HepG2 (cell line): ENCODE measurements around the gene M1AP. TPM values are rescaled to one million over a fixed set of nuclear protein-coding genes. Genes with fewer than 3 reads are reported as not detected.

ENCODE experiments used
- ATAC-seq: fragments of 200-7000 bp; cut with Tn5 transposase; 3 replicates; pipeline ENCODE4 v1.9.1; 2020; ENCODE audit warnings: mild to moderate bottlenecking, moderate library complexity
- BruUV-seq: library from RNA; stranded (reverse); fragments of 400-500 nt; replicated peaks from 2 replicates; lab custom pipeline; 2021; lab: Mats Ljungman, UMichigan
- CTCF ChIA-PET: fragments of 300-600 bp; formaldehyde crosslinking; extraction: SDS; loops from one replicate; lab custom pipeline; 2021; ENCODE audit warnings: low total read pairs, inconsistent platforms, low intra/inter-chr PET ratio; lab: Yijun Ruan, JAX
- POLR2A ChIA-PET: fragments of 350-600 bp; sonication (Branson Sonifier 250); formaldehyde crosslinking; loops from one replicate; lab custom pipeline; 2020; ENCODE audit warnings: antibody characterized with exemption, inconsistent platforms; lab: Yijun Ruan, JAX
- DNase-seq: peaks from one replicate; pipeline ENCODE4 v3.0.0-alpha.2; 2015; ENCODE audit warnings: low spot score
- FAIRE-seq: peaks from 3 replicates; lab custom pipeline; 2011; peaks lifted over from hg19 to GRCh38; lab: Jason Lieb, UNC
- H2AFZ ChIP-seq: one replicate; pipeline ENCODE4 v1.6.1; 2011; ENCODE audit warnings: low read length, inconsistent platforms
- H3K27ac ChIP-seq: fragments of 300-600 bp; 3 replicates; pipeline ENCODE4 v1.8.0; 2011; ENCODE audit warnings: mixed run types, mild to moderate bottlenecking, mixed read lengths, low read length, inconsistent platforms; ENCODE audit not compliant: insufficient read depth; ENCODE audit errors: extremely low read length
- H3K27me3 ChIP-seq, 2 experiments: fragments of 200-600 bp in 1 of 2; 2 replicates in 1 of 2; 3 replicates in 1 of 2; pipeline versions ENCODE4 v1.6.0 to v1.8.0; 2011; ENCODE audit warnings: low read length in 2 of 2, mild to moderate bottlenecking in 2 of 2, moderate library complexity in 2 of 2, inconsistent platforms in 1 of 2; ENCODE audit not compliant: insufficient read depth in 2 of 2, control insufficient read depth in 1 of 2
- H3K36me3 ChIP-seq, 2 experiments: fragments of 200-600 bp in 1 of 2; replicated peaks in 1 of 2; 2 replicates in 1 of 2; 3 replicates in 1 of 2; pipeline versions ENCODE4 v1.5.1 to v1.8.0; 2011; ENCODE audit warnings: low read length in 2 of 2, inconsistent platforms in 1 of 2; ENCODE audit not compliant: insufficient read depth in 2 of 2, control insufficient read depth in 1 of 2
- H3K4me1 ChIP-seq: 2 replicates; pipeline ENCODE4 v1.5.1; 2012; ENCODE audit warnings: low read length, inconsistent platforms; ENCODE audit not compliant: insufficient read depth
- H3K4me2 ChIP-seq: 2 replicates; pipeline ENCODE4 v1.6.0; 2011; ENCODE audit warnings: low read depth, low read length, inconsistent platforms
- H3K4me3 ChIP-seq, 3 experiments: fragments of 200-600 bp in 1 of 3; sonication (generic), shearing (Covaris generic) in 1 of 3; replicated peaks in 1 of 3; 2 replicates each; pipeline ENCODE4 v1.5.1; 2011 to 2016; ENCODE audit warnings: low read length in 3 of 3, inconsistent platforms in 2 of 3, low read depth in 2 of 3, mild to moderate bottlenecking in 2 of 3, control low read depth in 1 of 3, mixed read lengths in 1 of 3; ENCODE audit not compliant: insufficient read depth in 1 of 3
- H3K79me2 ChIP-seq: one replicate; pipeline ENCODE4 v1.6.1; 2011; ENCODE audit warnings: low read length, inconsistent platforms; ENCODE audit not compliant: insufficient read depth
- H3K9ac ChIP-seq: 2 replicates; pipeline ENCODE4 v1.6.0; 2011; ENCODE audit warnings: mild to moderate bottlenecking, low read depth, low read length, inconsistent platforms; ENCODE audit not compliant: insufficient read depth
- H3K9me3 ChIP-seq: 2 replicates; pipeline ENCODE4 v1.5.1; 2012; ENCODE audit warnings: mild to moderate bottlenecking, low read length
- H4K20me1 ChIP-seq: 2 replicates; pipeline ENCODE4 v1.6.0; 2011; ENCODE audit warnings: inconsistent platforms, mild to moderate bottlenecking, low read length, moderate library complexity; ENCODE audit not compliant: insufficient read depth
- ATF7 ChIP-seq, 2 experiments: fragments of 450-650 bp in 1 of 2; sonication (generic) in 1 of 2; formaldehyde crosslinking in 1 of 2; IDR thresholded peaks; 2 replicates each; pipeline versions ENCODE4 v1.4.0 to v1.6.1; 2016 to 2020; ENCODE audit warnings: antibody characterized with exemption in 1 of 2, mild to moderate bottlenecking in 1 of 2, missing genetic modification reagents in 1 of 2
- DPF2 ChIP-seq: sonication (generic); formaldehyde crosslinking; IDR thresholded peaks from 2 replicates; pipeline ENCODE4 v1.4.0; 2020; ENCODE audit warnings: mild to moderate bottlenecking, low read depth, missing genetic modification reagents, borderline replicate concordance
- FOXP1 ChIP-seq, 2 experiments: fragments of 450-650 bp in 1 of 2; IDR thresholded peaks; 2 replicates each; pipeline ENCODE4 v1.6.1; 2017 to 2018; ENCODE audit warnings: antibody characterized with exemption in 1 of 2
- HOXD1 ChIP-seq: sonication (generic); formaldehyde crosslinking; IDR thresholded peaks from 2 replicates; pipeline ENCODE4 v1.5.0; 2020; ENCODE audit warnings: missing genetic modification reagents
- NONO ChIP-seq, 2 experiments: fragments of 450-650 bp in 1 of 2; sonication (generic) in 1 of 2; formaldehyde crosslinking in 1 of 2; IDR thresholded peaks in 1 of 2; conservative IDR thresholded peaks in 1 of 2; 2 replicates each; pipeline versions ENCODE4 v1.6.1 to v1.8.0; 2017 to 2022; ENCODE audit warnings: mild to moderate bottlenecking in 1 of 2, missing genetic modification reagents in 1 of 2, moderate library complexity in 1 of 2
- SRSF9 ChIP-seq: fragments of 200-400 bp; formaldehyde crosslinking; IDR thresholded peaks from 2 replicates; pipeline ENCODE4 v1.6.1; 2018; ENCODE audit warnings: borderline replicate concordance, mild to moderate bottlenecking, low read depth, low read length; ENCODE audit not compliant: insufficient read depth, poor library complexity, severe bottlenecking
- ZBTB21 ChIP-seq: sonication (generic); formaldehyde crosslinking; IDR thresholded peaks from 2 replicates; pipeline ENCODE4 v1.4.0; 2020; ENCODE audit warnings: missing genetic modification reagents
- ZBTB7A ChIP-seq: sonication (generic); formaldehyde crosslinking; IDR thresholded peaks from 2 replicates; pipeline ENCODE4 v1.8.0; 2022; ENCODE audit warnings: mild to moderate bottlenecking, missing genetic modification reagents
- ZFP62 ChIP-seq: sonication (generic); formaldehyde crosslinking; IDR thresholded peaks from 2 replicates; pipeline ENCODE4 v1.4.0; 2020; ENCODE audit warnings: missing genetic modification reagents
- ZNF10 ChIP-seq: sonication (generic); formaldehyde crosslinking; IDR thresholded peaks from 2 replicates; pipeline ENCODE4 v1.4.0; 2020; ENCODE audit warnings: mild to moderate bottlenecking, low read depth, missing genetic modification reagents, borderline replicate concordance
- ZNF788 ChIP-seq: sonication (generic); formaldehyde crosslinking; IDR thresholded peaks from 2 replicates; pipeline ENCODE4 v1.5.0; 2020; ENCODE audit warnings: mild to moderate bottlenecking, missing genetic modification reagents, borderline replicate concordance
- WGBS: methylation state at CpG from one replicate; pipeline ENCODE4 v1.1.6; 2017; ENCODE audit warnings: low lambda C conversion rate; 5-methylcytosine and 5-hydroxymethylcytosine counted together
- in situ Hi-C: cut with HindIII; loops from 2 replicates; pipeline ENCODE4 v1.10.0; 2017; ENCODE audit warnings: low pct_unique_long_range_greater_than_20kb; ENCODE audit not compliant: extremely low pct_ligation_motif_present
- intact Hi-C: fragments of 100-400 bp; cut with micrococcal nuclease; formaldehyde crosslinking; loops from one replicate; pipeline ENCODE4 v1.10.0; 2022; ENCODE audit not compliant: unreplicated experiment
- polyA plus RNA-seq, 8 experiments: library from polyadenylated mRNA; depleted of rRNA in 3 of 8; stranded (reverse) in 7 of 8; unstranded in 1 of 8; fragments of >200 nt; fragmentation: Illumina TruSeq in 4 of 8; extraction: Trizol in 4 of 8; gene quantifications; 2 replicates each; pipeline versions ENCODE4 v1.2.1 to v1.2.3, GENCODE V29; 2011 to 2016; ENCODE audit warnings: low read depth in 4 of 8, missing spikeins in 1 of 8, mixed read lengths in 1 of 8; ENCODE audit not compliant: insufficient read depth in 1 of 8
- total RNA-seq, 5 experiments: library from RNA; depleted of rRNA; stranded (reverse); fragments of >200 nt; fragmentation: Illumina TruSeq; extraction: Trizol; gene quantifications; 2 replicates each; pipeline ENCODE4 v1.2.3, GENCODE V29; 2016; ENCODE audit warnings: low read depth in 1 of 5
- TF ChIP-seq, protein P1 (sequence below): sonication (generic); formaldehyde crosslinking; conservative IDR thresholded peaks from 2 replicates; pipeline ENCODE4 v1.5.0; 2020; ENCODE audit warnings: missing genetic modification reagents

The M1AP gene
- total and polyA plus RNA-seq, 2 of the 13 experiments (the other 11 are each of a cell fraction or from before 2014, with no cell fraction given), result not detected

DNA sequence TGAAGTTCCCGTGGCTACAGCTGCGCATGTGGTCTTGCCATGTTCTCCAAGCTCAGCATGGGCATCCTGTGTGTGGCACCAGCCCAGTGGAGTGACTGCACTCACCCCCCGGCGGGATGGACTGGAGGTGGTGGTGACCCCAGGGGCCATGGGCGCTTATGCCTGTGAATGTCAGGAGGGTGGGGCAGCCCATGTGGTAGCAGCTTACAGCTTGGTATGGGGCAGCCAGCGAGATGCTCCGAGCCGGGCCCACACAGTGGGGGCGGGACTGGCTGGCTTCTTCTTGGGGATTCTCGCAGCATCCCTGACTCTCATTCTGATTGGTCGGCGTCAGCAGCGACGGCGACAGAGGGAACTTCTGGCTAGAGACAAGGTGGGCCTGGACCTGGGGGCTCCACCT, 31.5 kb upstream of the M1AP start:
- H3K9ac ChIP-seq, result no peak overlapping the region
- intact Hi-C loops (no loop called here), in situ Hi-C loops (no loop called here)
- whole genome bisulfite sequencing, result 96% methylated on average over 15 of the region's 15 CpGs
- ChIA-PET CTCF (no interaction called here), POLR2A (no interaction called here)
- BruUV-seq, result no TSS peak
- H3K9me3 ChIP-seq, result no peaks in the 10 kb centered on the region
- TF ChIP-seq NONO (IDR thresholded peaks at IDR 0.05) (no peak), NONO (CRISPR knock-in tag; conservative IDR thresholded peaks at IDR 0.05) (no peak), ZNF10 (no peak), HOXD1 (CRISPR knock-in tag) (no peak), ZNF788 (no peak), DPF2 (CRISPR knock-in tag) (no peak), FOXP1 (IDR thresholded peaks at IDR 0.05) (no peak), FOXP1 (CRISPR knock-in tag; IDR thresholded peaks at IDR 0.05) (no peak)
- TF ChIP-seq, protein P1, sequence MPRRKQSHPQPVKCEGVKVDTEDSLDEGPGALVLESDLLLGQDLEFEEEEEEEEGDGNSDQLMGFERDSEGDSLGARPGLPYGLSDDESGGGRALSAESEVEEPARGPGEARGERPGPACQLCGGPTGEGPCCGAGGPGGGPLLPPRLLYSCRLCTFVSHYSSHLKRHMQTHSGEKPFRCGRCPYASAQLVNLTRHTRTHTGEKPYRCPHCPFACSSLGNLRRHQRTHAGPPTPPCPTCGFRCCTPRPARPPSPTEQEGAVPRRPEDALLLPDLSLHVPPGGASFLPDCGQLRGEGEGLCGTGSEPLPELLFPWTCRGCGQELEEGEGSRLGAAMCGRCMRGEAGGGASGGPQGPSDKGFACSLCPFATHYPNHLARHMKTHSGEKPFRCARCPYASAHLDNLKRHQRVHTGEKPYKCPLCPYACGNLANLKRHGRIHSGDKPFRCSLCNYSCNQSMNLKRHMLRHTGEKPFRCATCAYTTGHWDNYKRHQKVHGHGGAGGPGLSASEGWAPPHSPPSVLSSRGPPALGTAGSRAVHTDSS (CRISPR knock-in tag), result no peak
- no peak overlapping the region for H2AFZ ChIP-seq
- no peaks in the 10 kb centered on the region for H3K27me3 ChIP-seq
- no peak for DNase-seq
- H3K4me2 ChIP-seq, result no peak overlapping the region
- H3K4me1 ChIP-seq, result no peaks in the 10 kb centered on the region
- no peak overlapping the region for H3K4me3 ChIP-seq
- FAIRE-seq, result no peak
- H4K20me1 ChIP-seq, result no peaks in the 10 kb centered on the region
- no peak for ATAC-seq
- no peak overlapping the region for H3K27ac ChIP-seq
- H3K36me3 ChIP-seq, result peaks cover 2 to 4% of the 10 kb centered on the region in 2 experiments; a peak in 3 of 5 replicates
- no peaks in the 10 kb centered on the region for H3K79me2 ChIP-seq

DNA sequence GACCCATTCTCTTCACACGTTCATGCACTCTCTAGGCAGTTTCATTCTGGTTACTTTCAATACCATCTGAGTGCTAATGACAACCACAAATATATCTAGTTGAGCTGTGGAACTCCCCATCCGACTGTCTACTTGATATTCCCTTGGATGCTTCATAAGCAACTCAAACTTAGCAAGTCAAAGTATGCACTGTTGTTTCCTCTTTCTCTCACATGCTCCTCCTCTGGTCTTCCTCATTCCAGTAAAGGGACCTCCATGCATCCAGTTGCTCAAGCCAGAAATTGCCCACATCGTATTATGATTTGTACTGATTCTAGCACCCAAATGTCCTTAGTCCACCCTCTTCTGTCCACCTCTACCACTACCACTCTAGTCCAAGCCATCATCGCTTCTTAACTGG, 28.2 kb upstream of the M1AP start:
- Histone ChIP-seq H3K27me3 (no peaks in the 10 kb centered on the region), H3K4me1 (no peaks in the 10 kb centered on the region), H3K4me2 (no peak overlapping the region), H4K20me1 (no peaks in the 10 kb centered on the region), H3K4me3 (no peak overlapping the region), H3K9ac (no peak overlapping the region), H3K9me3 (no peaks in the 10 kb centered on the region), H2AFZ (no peak overlapping the region), H3K79me2 (no peaks in the 10 kb centered on the region), H3K36me3 (peaks cover 2 to 4% of the 10 kb centered on the region in 2 experiments; a peak in 3 of 5 replicates), H3K27ac (no peak overlapping the region)
- in situ Hi-C loops, result no loop called here
- POLR2A ChIA-PET, result no interaction called here
- intact Hi-C loops, result no loop called here
- 88% methylated on average over 4 of the region's 4 CpGs for WGBS
- CTCF ChIA-PET, result no interaction called here
- ATAC-seq (no peak), DNase-seq (no peak), FAIRE-seq (no peak)
- TF ChIP-seq SRSF9 (no peak), ZFP62 (CRISPR knock-in tag) (no peak), ATF7 (IDR thresholded peaks at IDR 0.05) (no peak), ATF7 (CRISPR knock-in tag; IDR thresholded peaks at IDR 0.05) (no peak), ZBTB7A (no peak), ZBTB21 (no peak)
- BruUV-seq, result no TSS peak
